ENCODE data around the gene GRIK2. TPM values are rescaled to one million over a fixed set of nuclear protein-coding genes. Genes with fewer than 3 reads are reported as not detected.

The GRIK2 gene
- total RNA-seq, 1 experiment from 2014 or later, result 0.70 TPM

GRCh38 chr6:101936516-101936915, 543.0 kb downstream of the GRIK2 start:
- WGBS (ENCODE audit: extremely low coverage, insufficient read length, low lambda C conversion rate), result no CpG with 5 or more reads among the region's 1 CpG

More at GRCh38 chr6:101936516-101936915, 543.0 kb downstream of the GRIK2 start:
- H3K56ac ChIP-seq (ENCODE audit: insufficient read length, low read depth, low read length), result no peak overlapping the region
- H2BK120ac ChIP-seq (ENCODE audit: low read depth, low read length, poor library complexity, severe bottlenecking), result no peak overlapping the region
- no peaks in the 10 kb centered on the region for H3K36me3 Mint-ChIP-seq (ENCODE audit: insufficient read depth in 1 of 3, low read depth in 3 of 3)
- H3K14ac ChIP-seq (ENCODE audit: insufficient read depth, low read length), result no peak overlapping the region
- no peaks in the 10 kb centered on the region for H3K79me2 ChIP-seq (ENCODE audit: insufficient read depth, low read length)
- H3K18ac ChIP-seq (ENCODE audit: insufficient read length, low read depth, low read length), result no peak overlapping the region
- no peak overlapping the region for H4K5ac ChIP-seq (ENCODE audit: insufficient read length, low read depth, low read length)
- H4K20me1 ChIP-seq (ENCODE audit: control insufficient read depth, insufficient read depth, insufficient read length), result no peaks in the 10 kb centered on the region
- DNase-seq, result no peak
- H3T11ph ChIP-seq (ENCODE audit: low read length), result no peak overlapping the region
- H2AK5ac ChIP-seq (ENCODE audit: insufficient read length, low read length), result no peak overlapping the region
- H4K8ac ChIP-seq (replicated peaks; ENCODE audit: insufficient read length, low read depth, low read length), result no peak overlapping the region
- H3K23me2 ChIP-seq (ENCODE audit: insufficient read length, low read depth, low read length, poor library complexity, severe bottlenecking), result no peaks in the 10 kb centered on the region
- H3K79me1 ChIP-seq (ENCODE audit: insufficient read depth, low read depth, low read length, poor library complexity, severe bottlenecking), result no peaks in the 10 kb centered on the region
- no peaks in the 10 kb centered on the region for H3K27me3 ChIP-seq (ENCODE audit: insufficient read depth, low read length)
- H3K27me3 Mint-ChIP-seq (ENCODE audit: low read depth), result no peaks in the 10 kb centered on the region
- no peak overlapping the region for H4K91ac ChIP-seq (ENCODE audit: insufficient read length, low read depth, low read length)
- no peak for TF ChIP-seq CTCF (conservative IDR thresholded peaks at IDR 0.05)
- no peak overlapping the region for H3K9ac ChIP-seq (ENCODE audit: extremely low read depth, insufficient read length, low read length)
- H2BK20ac ChIP-seq (ENCODE audit: low read depth, low read length, poor library complexity, severe bottlenecking), result no peak overlapping the region
- no peaks in the 10 kb centered on the region for H3K9me3 Mint-ChIP-seq
- no peak overlapping the region for H2AFZ ChIP-seq (ENCODE audit: low read length)
- no peak overlapping the region for H2BK5ac ChIP-seq (ENCODE audit: insufficient read length, low read length)
- H3K9me3 ChIP-seq (ENCODE audit: control insufficient read depth, low read depth, low read length), result no peaks in the 10 kb centered on the region
- H3K27ac Mint-ChIP-seq, result no peak overlapping the region
- H3K27ac ChIP-seq (ENCODE audit: insufficient read length, low read depth, low read length), result no peak overlapping the region
- H2BK12ac ChIP-seq (ENCODE audit: insufficient read length, low read depth, low read length), result no peak overlapping the region
- no peaks in the 10 kb centered on the region for H3K4me1 ChIP-seq (ENCODE audit: insufficient read depth, low read length)
- H3K4me2 ChIP-seq (ENCODE audit: insufficient read depth, insufficient read length, low read length), result no peak overlapping the region
- no peak overlapping the region for H3K4me3 Mint-ChIP-seq
- no peak overlapping the region for H2BK15ac ChIP-seq (ENCODE audit: low read depth, low read length)
- H3K4ac ChIP-seq (ENCODE audit: low read depth, low read length), result no peak overlapping the region
- peaks cover 0 to 8% of the 10 kb centered on the region in 2 experiments; a peak in 1 of 4 replicates for H3K4me1 Mint-ChIP-seq
- no peak overlapping the region for H3K23ac ChIP-seq (ENCODE audit: insufficient read length, low read depth, low read length)

Data from H9 (cell line).